A673 (cell line): Measurements from ENCODE around the gene DHX29. TPM values are rescaled to one million over a fixed set of nuclear protein-coding genes. Genes with fewer than 3 reads are reported as not detected.

Source experiments
- BruUV-seq: library from RNA; stranded (reverse); fragments of 400-500 nt; replicated peaks from 2 replicates; lab custom pipeline; 2021; lab: Mats Ljungman, UMichigan
- CTCF ChIA-PET: fragments of 300-600 bp; sonication (Branson Sonifier 250); formaldehyde crosslinking; loops from one replicate; lab custom pipeline; 2022; ENCODE audit warnings: antibody characterized with exemption; lab: Charles Lee
- POLR2A ChIA-PET: fragments of 300-600 bp; sonication (Branson Sonifier 250); formaldehyde crosslinking; loops from one replicate; lab custom pipeline; 2022; ENCODE audit warnings: antibody characterized with exemption; ENCODE audit not compliant: low non-redundant PET; lab: Charles Lee
- DNase-seq: peaks from one replicate; pipeline ENCODE4 v3.0.0-alpha.2; 2015; ENCODE audit warnings: low spot score
- H3K27ac ChIP-seq: fragments of 200-600 bp; sonication (generic); 2 replicates; pipeline ENCODE4 v1.5.1; 2016; ENCODE audit warnings: mixed run types, low read depth, mild to moderate bottlenecking, mixed read lengths, antibody characterized with exemption, low read length; ENCODE audit not compliant: poor library complexity, severe bottlenecking
- H3K27me3 ChIP-seq: fragments of 200-600 bp; sonication (generic); replicated peaks from 2 replicates; pipeline ENCODE4 v1.6.1; 2017; ENCODE audit warnings: mixed run types, low read depth, mild to moderate bottlenecking, mixed read lengths, antibody characterized with exemption, low read length; ENCODE audit not compliant: insufficient read depth, poor library complexity
- H3K36me3 ChIP-seq: fragments of 200-600 bp; sonication (generic); 2 replicates; pipeline ENCODE4 v1.6.1; 2016; ENCODE audit warnings: mixed run types, mild to moderate bottlenecking, mixed read lengths, antibody characterized with exemption, low read length; ENCODE audit not compliant: insufficient read depth, poor library complexity, severe bottlenecking
- H3K4me1 ChIP-seq: fragments of 200-600 bp; sonication (generic); 2 replicates; pipeline ENCODE4 v1.6.1; 2017; ENCODE audit warnings: mixed run types, mild to moderate bottlenecking, mixed read lengths, antibody characterized with exemption, low read length; ENCODE audit not compliant: insufficient read depth, poor library complexity, severe bottlenecking
- H3K4me3 ChIP-seq: fragments of 200-600 bp; sonication (generic); 2 replicates; pipeline ENCODE4 v1.5.1; 2016; ENCODE audit warnings: low read depth, mixed run types, mild to moderate bottlenecking, mixed read lengths, low read length; ENCODE audit not compliant: poor library complexity, severe bottlenecking
- H3K9me3 ChIP-seq: fragments of 200-600 bp; sonication (generic); 2 replicates; pipeline ENCODE4 v1.6.1; 2016; ENCODE audit warnings: mixed run types, low read depth, mild to moderate bottlenecking, mixed read lengths, antibody characterized with exemption, low read length; ENCODE audit not compliant: poor library complexity, severe bottlenecking
- CTCF ChIP-seq: fragments of 300-800, 200-600 bp; sonication (generic); conservative IDR thresholded peaks from 2 replicates; pipeline ENCODE4 v1.5.1; 2017; ENCODE audit warnings: low read depth, mild to moderate bottlenecking, antibody characterized with exemption, low read length, moderate library complexity, mixed read lengths
- EZH2 ChIP-seq: fragments of 200-600 bp; sonication (generic); IDR thresholded peaks from 2 replicates; pipeline ENCODE4 v1.6.1; 2017; ENCODE audit warnings: borderline replicate concordance, low read depth, mild to moderate bottlenecking, mixed read lengths, antibody characterized with exemption, low read length; ENCODE audit not compliant: poor library complexity, severe bottlenecking
- intact Hi-C: fragments of 100-400 bp; cut with micrococcal nuclease; formaldehyde crosslinking; loops from one replicate; pipeline ENCODE4 v1.10.0; 2022; ENCODE audit not compliant: unreplicated experiment
- total RNA-seq: library from RNA; stranded (reverse); gene quantifications from 2 replicates; pipeline ENCODE4 v1.2.3, GENCODE V29; 2021

The DHX29 gene
- total RNA-seq, 1 experiment from 2014 or later, result 28.6 TPM

DNA sequence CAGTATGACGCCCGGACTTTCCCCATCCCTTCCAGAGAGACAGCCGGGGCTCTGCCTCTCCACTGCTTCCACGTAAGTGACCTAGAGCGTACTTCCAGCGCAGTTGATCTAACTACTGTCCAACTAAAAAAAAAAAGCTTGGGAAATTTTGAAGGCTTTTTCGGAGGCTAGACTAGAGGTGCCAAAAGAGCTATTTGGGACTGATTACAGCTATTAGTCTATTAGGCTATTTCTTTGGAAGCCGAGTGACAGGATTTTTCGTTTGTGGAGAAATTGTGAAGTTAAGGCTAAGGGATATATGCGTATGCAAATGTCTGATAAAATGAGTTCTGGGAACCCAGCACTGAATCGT is 75.6 kb downstream of the DHX29 start:
- H3K9me3 ChIP-seq, result no peaks in the 10 kb centered on the region
- ChIA-PET CTCF (no interaction called here), POLR2A (interaction anchor here (0.6 kb wide), 2 partner anchors 46 to 182 kb away, joined by 3 read pairs; no protein-coding TSS in a partner anchor)
- DNase-seq, result no peak
- H3K27me3 ChIP-seq, result peaks cover 22% of the 10 kb centered on the region
- no TSS peak for BruUV-seq
- H3K27ac ChIP-seq, result no peak overlapping the region
- TF ChIP-seq EZH2 (peak; percentile 47), CTCF (no peak)
- H3K4me1 ChIP-seq, result peaks cover 18% of the 10 kb centered on the region
- no peaks in the 10 kb centered on the region for H3K36me3 ChIP-seq
- intact Hi-C loops, result no loop called here
- H3K4me3 ChIP-seq, result peak overlapping the region; percentile 64

DNA sequence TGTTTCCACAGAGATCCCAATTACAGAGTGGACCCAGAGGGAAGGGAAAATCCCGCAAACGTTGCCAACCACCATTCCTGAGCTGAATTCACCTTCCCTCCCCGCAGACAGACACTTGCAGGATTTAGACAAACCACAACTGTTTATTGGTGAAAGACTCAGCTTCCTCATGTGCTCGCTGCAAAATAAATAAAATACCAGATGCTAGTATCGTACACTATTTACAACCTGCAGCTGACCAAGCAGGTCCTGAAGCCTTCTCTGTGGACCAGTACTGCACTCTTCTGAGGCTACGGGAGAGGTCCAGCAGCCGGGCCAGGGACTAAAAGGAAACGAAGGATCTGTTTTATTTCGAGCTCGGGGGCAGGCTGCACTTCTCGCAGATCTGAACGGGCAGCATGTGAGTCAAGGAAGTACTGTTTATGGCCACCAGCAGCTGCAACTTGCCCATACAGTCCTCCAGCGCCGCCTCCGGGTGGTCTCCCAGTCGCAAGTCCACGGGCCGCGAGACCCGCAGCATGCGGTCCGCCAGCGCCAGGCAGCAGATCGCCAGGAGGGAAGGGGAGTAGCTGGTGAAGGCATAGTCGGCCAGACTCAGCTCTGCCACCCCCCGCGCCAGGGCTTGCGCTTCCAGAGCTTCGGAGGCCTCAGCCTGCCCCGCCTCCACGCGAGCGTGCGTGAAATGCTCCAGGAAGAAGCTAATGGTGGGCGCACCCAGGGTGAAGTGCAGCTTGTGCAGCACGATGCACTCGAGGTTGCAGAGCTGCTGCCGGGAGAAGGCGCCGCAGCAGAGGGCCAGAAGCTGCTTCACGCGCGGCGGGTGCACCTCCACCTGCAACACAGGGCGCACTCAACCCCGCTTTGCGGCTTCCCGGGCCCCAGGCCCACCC is 76.2 kb downstream of the DHX29 start:
- DNase-seq, result no peak
- H3K27ac ChIP-seq, result no peak overlapping the region
- peaks cover 18% of the 10 kb centered on the region for H3K4me1 ChIP-seq
- TF ChIP-seq EZH2, result no peak
- no peak for TF ChIP-seq CTCF
- POLR2A ChIA-PET, result no interaction called here
- H3K27me3 ChIP-seq, result peaks cover 22% of the 10 kb centered on the region
- BruUV-seq, result no TSS peak
- H3K36me3 ChIP-seq, result no peaks in the 10 kb centered on the region
- CTCF ChIA-PET, result no interaction called here
- H3K4me3 ChIP-seq, result peak overlapping the region; percentile 64
- H3K9me3 ChIP-seq, result no peaks in the 10 kb centered on the region
- intact Hi-C loops, result no loop called here

GRCh38 chr5:55230086-55230629 is 77.3 kb downstream of the DHX29 start:
- intact Hi-C loops, result no loop called here
- Histone ChIP-seq H3K9me3 (no peaks in the 10 kb centered on the region), H3K4me3 (no peak overlapping the region), H3K36me3 (no peaks in the 10 kb centered on the region), H3K27ac (no peak overlapping the region), H3K4me1 (peaks cover 18% of the 10 kb centered on the region), H3K27me3 (peaks cover 22% of the 10 kb centered on the region)
- ChIA-PET CTCF (no interaction called here), POLR2A (no interaction called here)
- no TSS peak for BruUV-seq
- no peak for DNase-seq
- no peak for TF ChIP-seq CTCF
- no peak for TF ChIP-seq EZH2
